Mesothelial cell of epicardium (in vitro differentiated cells): Measurements from ENCODE around the gene IQGAP1. TPM values are rescaled to one million over a fixed set of nuclear protein-coding genes. Genes with fewer than 3 reads are reported as not detected.

Source experiments
- DNase-seq, 2 experiments: peaks; one replicate each; pipeline ENCODE4 v3.0.0; 2021; ENCODE audit warnings: low spot score in 2 of 2; ENCODE audit not compliant: unreplicated experiment in 2 of 2
- H3K27ac Mint-ChIP-seq: 2 replicates; pipeline ENCODE4 v1.8.0; 2021; ENCODE audit warnings: mixed read lengths
- H3K27me3 Mint-ChIP-seq: 2 replicates; pipeline ENCODE4 v1.8.0; 2021; ENCODE audit warnings: low read depth, mixed read lengths
- H3K36me3 Mint-ChIP-seq: 2 replicates; pipeline ENCODE4 v1.8.0; 2021; ENCODE audit warnings: mixed read lengths
- H3K4me1 Mint-ChIP-seq: 2 replicates; pipeline ENCODE4 v1.8.0; 2021; ENCODE audit warnings: mixed read lengths
- H3K4me3 Mint-ChIP-seq: 2 replicates; pipeline ENCODE4 v1.8.0; 2021; ENCODE audit warnings: mild to moderate bottlenecking, moderate library complexity, mixed read lengths
- H3K9me3 Mint-ChIP-seq: 2 replicates; pipeline ENCODE4 v1.8.0; 2021; ENCODE audit warnings: mixed read lengths
- total RNA-seq: library from RNA; stranded (reverse); gene quantifications from 3 replicates; pipeline ENCODE4 v1.2.1, GENCODE V29; 2021
- TF ChIP-seq, protein P1 (sequence below): fragments of 200-600 bp; sonication (generic); IDR thresholded peaks from one replicate; pipeline ENCODE4 v1.5.0; 2021; ENCODE audit warnings: antibody characterized with exemption; ENCODE audit not compliant: unreplicated experiment

Gene IQGAP1
- total RNA-seq, 1 donor from 2014 or later = 110 TPM

DNA sequence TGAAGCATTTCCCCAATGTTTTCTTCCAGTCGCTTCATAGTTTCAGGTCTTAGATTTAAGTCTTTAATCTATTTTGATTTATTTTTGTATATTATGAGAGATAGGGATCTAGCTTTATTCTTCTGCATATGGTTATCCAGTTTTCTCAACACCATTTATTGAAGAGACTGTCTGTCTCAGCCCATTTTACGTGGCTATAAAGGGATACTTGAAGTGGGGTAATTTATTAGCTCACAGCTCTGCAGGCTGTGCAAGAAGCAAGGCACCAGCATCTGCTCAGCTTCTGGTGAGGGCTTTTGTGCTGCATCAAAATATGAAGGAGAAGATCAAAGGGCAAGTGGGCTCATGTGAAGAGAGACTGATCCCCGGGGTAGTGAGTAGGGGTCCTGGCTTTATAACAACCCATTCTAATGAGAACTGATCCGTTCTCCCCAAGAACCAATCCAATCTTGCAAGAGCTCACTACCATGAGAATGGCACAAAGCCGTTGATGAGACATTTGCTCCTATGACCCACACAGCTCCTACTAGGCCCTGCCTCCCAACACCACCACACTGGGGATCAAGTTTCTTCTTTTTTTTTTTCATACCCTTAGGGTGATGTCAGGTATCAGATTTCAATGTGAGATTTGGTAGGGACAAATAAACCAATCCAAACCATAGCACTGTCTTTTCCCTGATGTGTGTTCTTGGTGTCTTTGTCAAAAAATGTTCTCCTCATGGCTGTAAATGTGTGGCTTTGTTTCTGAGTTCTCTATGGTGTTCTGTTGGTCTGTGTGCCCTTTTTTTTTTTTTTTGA is 63.2 kb downstream of the IQGAP1 start:
- peaks cover 42% of the 10 kb centered on the region for H3K36me3 Mint-ChIP-seq
- DNase-seq = no peak
- H3K27ac Mint-ChIP-seq = peak overlapping the region; percentile 36
- H3K4me3 Mint-ChIP-seq = no peak overlapping the region
- TF ChIP-seq, protein P1, sequence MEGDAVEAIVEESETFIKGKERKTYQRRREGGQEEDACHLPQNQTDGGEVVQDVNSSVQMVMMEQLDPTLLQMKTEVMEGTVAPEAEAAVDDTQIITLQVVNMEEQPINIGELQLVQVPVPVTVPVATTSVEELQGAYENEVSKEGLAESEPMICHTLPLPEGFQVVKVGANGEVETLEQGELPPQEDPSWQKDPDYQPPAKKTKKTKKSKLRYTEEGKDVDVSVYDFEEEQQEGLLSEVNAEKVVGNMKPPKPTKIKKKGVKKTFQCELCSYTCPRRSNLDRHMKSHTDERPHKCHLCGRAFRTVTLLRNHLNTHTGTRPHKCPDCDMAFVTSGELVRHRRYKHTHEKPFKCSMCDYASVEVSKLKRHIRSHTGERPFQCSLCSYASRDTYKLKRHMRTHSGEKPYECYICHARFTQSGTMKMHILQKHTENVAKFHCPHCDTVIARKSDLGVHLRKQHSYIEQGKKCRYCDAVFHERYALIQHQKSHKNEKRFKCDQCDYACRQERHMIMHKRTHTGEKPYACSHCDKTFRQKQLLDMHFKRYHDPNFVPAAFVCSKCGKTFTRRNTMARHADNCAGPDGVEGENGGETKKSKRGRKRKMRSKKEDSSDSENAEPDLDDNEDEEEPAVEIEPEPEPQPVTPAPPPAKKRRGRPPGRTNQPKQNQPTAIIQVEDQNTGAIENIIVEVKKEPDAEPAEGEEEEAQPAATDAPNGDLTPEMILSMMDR = no peak
- no peaks in the 10 kb centered on the region for H3K9me3 Mint-ChIP-seq
- H3K27me3 Mint-ChIP-seq = no peaks in the 10 kb centered on the region
- H3K4me1 Mint-ChIP-seq = peaks cover 19% of the 10 kb centered on the region

DNA sequence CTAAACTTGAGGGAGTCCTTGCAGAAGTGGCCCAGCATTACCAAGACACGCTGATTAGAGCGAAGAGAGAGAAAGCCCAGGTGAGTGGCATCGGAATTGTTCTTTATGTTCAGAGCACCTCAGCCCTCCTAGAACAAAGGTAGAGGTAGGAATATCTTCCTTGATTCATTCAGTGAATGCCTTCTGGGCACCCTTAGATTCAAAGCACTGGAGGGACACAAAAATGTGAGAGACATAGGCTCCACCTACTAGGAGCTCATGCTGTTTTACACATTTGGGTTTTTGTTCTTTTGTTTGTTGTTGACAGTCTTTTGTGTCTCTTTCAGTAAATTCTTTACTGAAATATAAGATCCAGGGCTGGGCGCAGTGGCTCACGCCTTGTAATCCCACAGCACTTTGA is 68.2 kb downstream of the IQGAP1 start:
- no peak for DNase-seq
- TF ChIP-seq, protein P1 = no peak
- Mint-ChIP-seq H3K36me3 (peaks cover 50% of the 10 kb centered on the region), H3K9me3 (no peaks in the 10 kb centered on the region), H3K27ac (no peak overlapping the region), H3K4me3 (no peak overlapping the region), H3K27me3 (no peaks in the 10 kb centered on the region), H3K4me1 (peaks cover 28% of the 10 kb centered on the region)

DNA sequence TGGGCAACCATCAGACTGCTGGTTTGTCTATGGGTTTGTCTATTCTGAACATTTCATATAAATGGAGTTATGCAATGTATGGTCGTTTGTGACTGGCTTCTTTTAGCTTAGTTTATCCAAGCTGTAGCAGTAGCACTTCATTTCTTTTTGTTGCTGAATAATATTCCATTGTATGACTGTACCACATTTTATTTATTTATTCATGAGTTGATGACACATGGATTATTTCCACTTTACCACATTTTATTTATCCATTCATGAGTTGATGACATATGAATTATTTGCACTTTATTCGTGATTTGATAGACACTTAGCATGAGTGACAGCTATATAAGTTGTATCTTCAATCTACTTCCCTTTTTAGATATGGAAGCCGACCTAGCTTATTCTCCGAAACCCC is 70.0 kb downstream of the IQGAP1 start:
- no peak for DNase-seq
- Mint-ChIP-seq H3K27ac (no peak overlapping the region), H3K4me1 (peaks cover 23% of the 10 kb centered on the region), H3K4me3 (no peak overlapping the region), H3K9me3 (no peaks in the 10 kb centered on the region), H3K27me3 (no peaks in the 10 kb centered on the region), H3K36me3 (peaks cover 49% of the 10 kb centered on the region)
- TF ChIP-seq, protein P1 = no peak

DNA sequence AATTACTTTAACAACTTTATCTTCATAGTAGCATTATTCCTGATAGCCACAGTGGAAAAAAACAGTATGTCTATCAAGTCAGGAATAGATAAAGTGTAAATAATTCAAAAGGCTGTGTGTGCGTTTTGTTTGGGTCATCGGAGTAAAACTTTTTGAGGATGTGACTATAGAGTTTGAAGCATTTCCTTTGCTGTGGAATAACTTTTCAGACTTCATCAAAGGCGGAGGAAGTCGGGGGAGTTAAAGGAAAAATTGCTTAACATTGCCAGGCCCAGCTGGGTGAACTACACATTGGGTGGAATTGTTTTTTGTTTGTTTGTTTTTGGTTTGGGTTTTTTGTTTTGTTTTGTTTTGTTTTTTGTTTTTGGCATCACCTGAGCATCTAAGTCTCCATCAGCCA is 71.3 kb downstream of the IQGAP1 start:
- Mint-ChIP-seq H3K4me1 (peaks cover 23% of the 10 kb centered on the region), H3K36me3 (peaks cover 41% of the 10 kb centered on the region), H3K4me3 (no peak overlapping the region), H3K27me3 (no peaks in the 10 kb centered on the region), H3K9me3 (no peaks in the 10 kb centered on the region), H3K27ac (peak overlapping the region; percentile 85)
- TF ChIP-seq, protein P1 = no peak
- DNase-seq = no peak

DNA sequence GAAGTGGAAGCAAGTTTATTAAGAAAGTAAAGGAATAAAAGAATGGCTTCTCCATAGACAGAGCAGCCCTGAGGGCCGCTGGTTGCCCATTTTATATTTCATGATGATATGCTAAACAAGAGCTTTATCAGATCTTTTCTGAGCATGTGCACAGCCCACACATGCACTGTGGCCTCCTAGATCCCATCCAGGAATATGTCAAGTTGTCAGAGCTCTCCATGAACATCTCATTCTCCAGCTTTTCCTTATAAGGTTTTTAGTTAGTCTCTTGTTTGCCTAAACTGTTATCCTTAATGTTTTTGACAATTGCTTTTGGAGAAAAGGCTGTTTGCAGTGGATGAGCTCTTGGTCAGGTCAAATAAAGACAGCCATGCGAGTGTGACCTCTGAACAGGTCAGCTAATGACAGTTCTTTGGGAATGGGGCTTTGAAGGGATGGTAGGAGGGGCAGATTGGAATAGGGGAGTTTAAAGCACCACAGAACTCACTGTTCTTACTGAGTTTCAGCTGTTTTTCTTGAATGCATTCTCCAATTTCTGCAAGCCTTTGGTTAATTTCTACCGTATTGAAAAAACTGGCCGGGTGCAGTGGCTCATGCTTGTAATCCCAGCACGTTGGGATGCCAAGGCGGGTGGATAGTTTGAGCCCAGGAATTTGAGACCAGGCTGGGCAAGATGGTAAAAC is 72.2 kb downstream of the IQGAP1 start:
- TF ChIP-seq, protein P1 = no peak
- DNase-seq = no peak
- no peaks in the 10 kb centered on the region for H3K9me3 Mint-ChIP-seq
- peak overlapping the region; percentile 85 for H3K27ac Mint-ChIP-seq
- H3K4me3 Mint-ChIP-seq = no peak overlapping the region
- peaks cover 23% of the 10 kb centered on the region for H3K4me1 Mint-ChIP-seq
- H3K36me3 Mint-ChIP-seq = peaks cover 34% of the 10 kb centered on the region
- H3K27me3 Mint-ChIP-seq = no peaks in the 10 kb centered on the region
